ENCODE data around the gene RHOBTB3. TPM values are rescaled to one million over a fixed set of nuclear protein-coding genes. Genes with fewer than 3 reads are reported as not detected.
"Not testable (repeated sequence)": the region's sequence is repeated elsewhere in the genome, so short reads cannot be mapped to it uniquely, and the experiment has no call there.

The RHOBTB3 gene
- total RNA-seq, 1 experiment from 2014 or later = 53.6 TPM

GRCh38 chr5:95798048-95798447 lies 66.9 kb downstream of the RHOBTB3 start:
- DNase-seq (ENCODE audit: low read depth) = no peak

- no peak for DNase-seq (ENCODE audit: low read depth)
These were observed 67.4 kb downstream of the RHOBTB3 start for GRCh38 chr5:95798545-95798944.

GRCh38 chr5:95799191-95799835 lies 68.2 kb downstream of the RHOBTB3 start:
- DNase-seq (ENCODE audit: low read depth) = no peak

GRCh38 chr5:95800553-95800952 lies 69.4 kb downstream of the RHOBTB3 start:
- DNase-seq (ENCODE audit: low read depth) = no peak

- DNase-seq (ENCODE audit: low read depth) = no peak
These were observed 70.4 kb downstream of the RHOBTB3 start for GRCh38 chr5:95801532-95801931.

GRCh38 chr5:95801961-95802360 lies 70.8 kb downstream of the RHOBTB3 start:
- no peak for DNase-seq (ENCODE audit: low read depth)

- DNase-seq (ENCODE audit: low read depth) = no peak
These were observed 72.4 kb downstream of the RHOBTB3 start for GRCh38 chr5:95803271-95804148.

- DNase-seq (ENCODE audit: low read depth) = no peak
These were observed 73.8 kb downstream of the RHOBTB3 start for GRCh38 chr5:95804736-95805539.

- no peak for DNase-seq (ENCODE audit: low read depth)
These were observed 75.6 kb downstream of the RHOBTB3 start for GRCh38 chr5:95806687-95807086.

GRCh38 chr5:95808013-95808685 lies 77.0 kb downstream of the RHOBTB3 start:
- no peak for DNase-seq (ENCODE audit: low read depth)

- DNase-seq (ENCODE audit: low read depth) = no peak
These were observed 77.7 kb downstream of the RHOBTB3 start for GRCh38 chr5:95808686-95809413.

GRCh38 chr5:95809414-95809960 lies 78.4 kb downstream of the RHOBTB3 start:
- peak; percentile 7 for DNase-seq (ENCODE audit: low read depth)

- DNase-seq (ENCODE audit: low read depth) = no peak
These were observed 79.4 kb downstream of the RHOBTB3 start for GRCh38 chr5:95810305-95811125.

- DNase-seq (ENCODE audit: low read depth) = not testable (repeated sequence)
These were observed 79.9 kb downstream of the RHOBTB3 start for GRCh38 chr5:95811126-95811423.

GRCh38 chr5:95811461-95812073 lies 80.4 kb downstream of the RHOBTB3 start:
- not testable (repeated sequence) for DNase-seq (ENCODE audit: low read depth)

- DNase-seq (ENCODE audit: low read depth) = no peak
These were observed 80.9 kb downstream of the RHOBTB3 start for GRCh38 chr5:95812074-95812471.

GRCh38 chr5:95813035-95813434 lies 81.9 kb downstream of the RHOBTB3 start:
- DNase-seq (ENCODE audit: low read depth) = not testable (repeated sequence)

- no peak for DNase-seq (ENCODE audit: low read depth)
These were observed 84.1 kb downstream of the RHOBTB3 start for GRCh38 chr5:95815155-95815729.

- DNase-seq (ENCODE audit: low read depth) = no peak
These were observed 85.2 kb downstream of the RHOBTB3 start for GRCh38 chr5:95816341-95816740.

All from HT1080 (cell line).